ENCODE results near the gene CMTM7.
A peak's percentile ranks its signal among the peaks of the same experiment; 100 is the strongest.

CMTM7 gene

GRCh38 chr3:32481791-32482631 lies 90.4 kb downstream of the CMTM7 start:
- Histone ChIP-seq H3K27me3 (ENCODE audit: control insufficient read depth, low read length) (no peaks in the 10 kb centered on the region), H3K4me2 (ENCODE audit: low read length) (no peak overlapping the region), H3K9me3 (ENCODE audit: control insufficient read depth, insufficient read depth, low read length) (no peaks in the 10 kb centered on the region), H3F3A (ENCODE audit: control insufficient read depth, insufficient read depth) (peaks cover 17% of the 10 kb centered on the region), H3K36me3 (ENCODE audit: control insufficient read depth, low read length) (peaks cover 64% of the 10 kb centered on the region), H4K20me1 (ENCODE audit: control insufficient read depth, insufficient read depth, low read depth, low read length) (no peaks in the 10 kb centered on the region), H3K4me3 (ENCODE audit: low read length) (no peak overlapping the region), H3K4me1 (ENCODE audit: control insufficient read depth, low read length) (peaks cover 33% of the 10 kb centered on the region), H3K27ac (ENCODE audit: low read depth, low read length) (no peak overlapping the region), H3K9me2 (replicated peaks; ENCODE audit: control insufficient read depth, low read length) (no peaks in the 10 kb centered on the region), H3K79me2 (ENCODE audit: control insufficient read depth, low read length) (no peaks in the 10 kb centered on the region)
- TF ChIP-seq CTCF (IDR thresholded peaks at IDR 0.05; ENCODE audit: low read depth, low read length, poor library complexity, severe bottlenecking) = no peak

GRCh38 chr3:32482693-32483092 lies 91.0 kb downstream of the CMTM7 start:
- Histone ChIP-seq H3K9me3 (ENCODE audit: control insufficient read depth, insufficient read depth, low read length) (no peaks in the 10 kb centered on the region), H3K4me1 (ENCODE audit: control insufficient read depth, low read length) (peaks cover 27% of the 10 kb centered on the region), H3K27me3 (ENCODE audit: control insufficient read depth, low read length) (no peaks in the 10 kb centered on the region), H3F3A (ENCODE audit: control insufficient read depth, insufficient read depth) (peaks cover 19% of the 10 kb centered on the region), H3K9me2 (replicated peaks; ENCODE audit: control insufficient read depth, low read length) (no peaks in the 10 kb centered on the region), H3K4me2 (ENCODE audit: low read length) (no peak overlapping the region), H3K4me3 (ENCODE audit: low read length) (no peak overlapping the region), H3K36me3 (ENCODE audit: control insufficient read depth, low read length) (peaks cover 67% of the 10 kb centered on the region), H3K79me2 (ENCODE audit: control insufficient read depth, low read length) (no peaks in the 10 kb centered on the region), H3K27ac (ENCODE audit: low read depth, low read length) (no peak overlapping the region), H4K20me1 (ENCODE audit: control insufficient read depth, insufficient read depth, low read depth, low read length) (no peaks in the 10 kb centered on the region)
- no peak for TF ChIP-seq EZH2phosphoT487 (IDR thresholded peaks at IDR 0.05; ENCODE audit: borderline replicate concordance, low read length)
- no peak for TF ChIP-seq CTCF (IDR thresholded peaks at IDR 0.05; ENCODE audit: low read depth, low read length, poor library complexity, severe bottlenecking)

GRCh38 chr3:32483772-32484171 lies 92.1 kb downstream of the CMTM7 start:
- no peaks in the 10 kb centered on the region for H3K27me3 ChIP-seq (ENCODE audit: control insufficient read depth, low read length)
- peak overlapping the region; percentile 54 for H3K27ac ChIP-seq (ENCODE audit: low read depth, low read length)
- H3K4me2 ChIP-seq (ENCODE audit: low read length) = peak overlapping the region; percentile 61
- peaks cover 20% of the 10 kb centered on the region for H3F3A ChIP-seq (ENCODE audit: control insufficient read depth, insufficient read depth)
- 0 out of 2 replicates have a peak overlapping the region, but pooled peaks have one; percentile 52 for H3K4me3 ChIP-seq (ENCODE audit: low read length)
- H4K20me1 ChIP-seq (ENCODE audit: control insufficient read depth, insufficient read depth, low read depth, low read length) = no peaks in the 10 kb centered on the region
- no peaks in the 10 kb centered on the region for H3K9me3 ChIP-seq (ENCODE audit: control insufficient read depth, insufficient read depth, low read length)
- H3K9me2 ChIP-seq (replicated peaks; ENCODE audit: control insufficient read depth, low read length) = no peaks in the 10 kb centered on the region
- no peaks in the 10 kb centered on the region for H3K79me2 ChIP-seq (ENCODE audit: control insufficient read depth, low read length)
- TF ChIP-seq CTCF (IDR thresholded peaks at IDR 0.05; ENCODE audit: low read depth, low read length, poor library complexity, severe bottlenecking) (no peak), EZH2phosphoT487 (IDR thresholded peaks at IDR 0.05; ENCODE audit: borderline replicate concordance, low read length) (no peak)
- H3K4me1 ChIP-seq (ENCODE audit: control insufficient read depth, low read length) = peaks cover 20% of the 10 kb centered on the region
- H3K36me3 ChIP-seq (ENCODE audit: control insufficient read depth, low read length) = peaks cover 66% of the 10 kb centered on the region

Measured in DOHH2 (cell line).